ENCODE measurements around the gene NUAK2. TPM values are rescaled to one million over a fixed set of nuclear protein-coding genes. Genes with fewer than 3 reads are reported as not detected.

The NUAK2 gene
- total RNA-seq, 1 donor, result 12.1 TPM

DNA sequence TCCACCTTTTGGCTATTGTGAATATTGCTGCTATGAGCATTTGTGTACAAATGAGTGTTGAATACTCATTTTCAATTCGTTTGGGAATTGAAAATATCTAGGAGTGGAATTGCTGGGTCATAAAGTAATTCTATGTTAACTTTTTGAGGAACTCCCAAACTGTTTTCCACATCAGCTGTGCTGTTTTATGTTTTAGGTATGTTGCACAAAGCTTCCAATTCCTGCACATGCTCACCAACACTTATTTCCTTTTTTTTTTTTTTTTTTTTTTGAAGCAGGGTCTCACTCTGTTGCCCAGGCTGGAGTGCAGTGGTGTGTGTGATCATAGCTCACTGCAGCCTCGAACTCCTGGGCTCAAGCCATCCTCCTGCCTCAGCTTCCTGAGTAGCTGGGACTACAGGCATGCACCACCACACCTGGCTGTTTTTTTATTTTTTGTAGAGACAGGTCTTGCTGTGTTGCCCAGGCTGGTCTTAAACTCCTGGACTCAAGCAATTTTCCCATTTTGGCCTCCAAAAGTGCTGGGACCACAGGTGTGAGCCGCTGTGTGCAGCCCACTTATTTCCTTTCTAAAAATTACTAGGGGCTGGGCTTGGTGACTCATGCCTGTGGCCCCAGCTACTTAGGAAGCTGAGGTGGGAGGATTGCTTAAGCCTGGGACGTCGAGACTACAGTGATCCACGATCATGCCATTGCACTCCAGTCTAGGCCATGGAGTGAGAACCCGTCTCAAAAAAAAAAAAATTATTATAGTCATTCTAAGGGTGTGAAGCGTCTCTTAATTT is 60.4 kb downstream of the NUAK2 start:
- H3K4me3 ChIP-seq (ENCODE audit: low read depth, low read length), result no peak overlapping the region
- no peak for TF ChIP-seq CTCF (IDR thresholded peaks at IDR 0.05; ENCODE audit: insufficient read depth, low read depth, low read length)
- DNase-seq (ENCODE audit: low read depth), result peak; percentile 82

- no peak for DNase-seq (ENCODE audit: low read depth)
- H3K4me3 ChIP-seq (ENCODE audit: low read depth, low read length), result no peak overlapping the region
- no peak for TF ChIP-seq CTCF (IDR thresholded peaks at IDR 0.05; ENCODE audit: insufficient read depth, low read depth, low read length)
Observed at GRCh38 chr1:205259998-205260397, 61.5 kb downstream of the NUAK2 start.

- no peak for TF ChIP-seq CTCF (IDR thresholded peaks at IDR 0.05; ENCODE audit: insufficient read depth, low read depth, low read length)
- H3K4me3 ChIP-seq (ENCODE audit: low read depth, low read length), result no peak overlapping the region
- DNase-seq (ENCODE audit: low read depth), result peak; percentile 73
Observed at GRCh38 chr1:205259324-205259832, 62.2 kb downstream of the NUAK2 start.

- no peak overlapping the region for H3K4me3 ChIP-seq (ENCODE audit: low read depth, low read length)
- DNase-seq (ENCODE audit: low read depth), result peak; percentile 71
- TF ChIP-seq CTCF (IDR thresholded peaks at IDR 0.05; ENCODE audit: insufficient read depth, low read depth, low read length), result no peak
Observed at GRCh38 chr1:205258719-205259118, 62.8 kb downstream of the NUAK2 start.

GRCh38 chr1:205258261-205258691 is 63.3 kb downstream of the NUAK2 start:
- no peak overlapping the region for H3K4me3 ChIP-seq (ENCODE audit: low read depth, low read length)
- no peak for DNase-seq (ENCODE audit: low read depth)
- no peak for TF ChIP-seq CTCF (IDR thresholded peaks at IDR 0.05; ENCODE audit: insufficient read depth, low read depth, low read length)

- no peak for DNase-seq (ENCODE audit: low read depth)
- TF ChIP-seq CTCF (IDR thresholded peaks at IDR 0.05; ENCODE audit: insufficient read depth, low read depth, low read length), result no peak
- no peak overlapping the region for H3K4me3 ChIP-seq (ENCODE audit: low read depth, low read length)
Observed at GRCh38 chr1:205257735-205258134, 63.8 kb downstream of the NUAK2 start.

All from fibroblast of villous mesenchyme (primary cell).